ENCODE measurements around the gene GNG7.

- TF ChIP-seq CTCF (IDR thresholded peaks at IDR 0.05; ENCODE audit: borderline replicate concordance, extremely low read depth, low read length, poor library complexity, severe bottlenecking) (no peak), EZH2 (IDR thresholded peaks at IDR 0.05; ENCODE audit: borderline replicate concordance, low read depth, low read length, severe bottlenecking) (no peak)
Measured at GRCh38 chr19:2720777-2721569, 18.5 kb upstream of the GNG7 start, which contains the start of gene DIRAS1.
